Measurements from ENCODE around the gene PPP2R5C. TPM values are rescaled to one million over a fixed set of nuclear protein-coding genes. Genes with fewer than 3 reads are reported as not detected.
A peak's percentile ranks its signal among the peaks of the same experiment; 100 is the strongest.
"Not testable (repeated sequence)": the region's sequence is repeated elsewhere in the genome, so short reads cannot be mapped to it uniquely, and the experiment has no call there.

The PPP2R5C gene
- total RNA-seq, result 202 TPM
- long read RNA-seq, full-length matches to known transcripts, result 46 of 137 reads
- long read RNA-seq, partial matches to known transcripts, result 51 of 137 reads
- long read RNA-seq, other reads (novel, unspliced or antisense), result 40 of 137 reads

DNA sequence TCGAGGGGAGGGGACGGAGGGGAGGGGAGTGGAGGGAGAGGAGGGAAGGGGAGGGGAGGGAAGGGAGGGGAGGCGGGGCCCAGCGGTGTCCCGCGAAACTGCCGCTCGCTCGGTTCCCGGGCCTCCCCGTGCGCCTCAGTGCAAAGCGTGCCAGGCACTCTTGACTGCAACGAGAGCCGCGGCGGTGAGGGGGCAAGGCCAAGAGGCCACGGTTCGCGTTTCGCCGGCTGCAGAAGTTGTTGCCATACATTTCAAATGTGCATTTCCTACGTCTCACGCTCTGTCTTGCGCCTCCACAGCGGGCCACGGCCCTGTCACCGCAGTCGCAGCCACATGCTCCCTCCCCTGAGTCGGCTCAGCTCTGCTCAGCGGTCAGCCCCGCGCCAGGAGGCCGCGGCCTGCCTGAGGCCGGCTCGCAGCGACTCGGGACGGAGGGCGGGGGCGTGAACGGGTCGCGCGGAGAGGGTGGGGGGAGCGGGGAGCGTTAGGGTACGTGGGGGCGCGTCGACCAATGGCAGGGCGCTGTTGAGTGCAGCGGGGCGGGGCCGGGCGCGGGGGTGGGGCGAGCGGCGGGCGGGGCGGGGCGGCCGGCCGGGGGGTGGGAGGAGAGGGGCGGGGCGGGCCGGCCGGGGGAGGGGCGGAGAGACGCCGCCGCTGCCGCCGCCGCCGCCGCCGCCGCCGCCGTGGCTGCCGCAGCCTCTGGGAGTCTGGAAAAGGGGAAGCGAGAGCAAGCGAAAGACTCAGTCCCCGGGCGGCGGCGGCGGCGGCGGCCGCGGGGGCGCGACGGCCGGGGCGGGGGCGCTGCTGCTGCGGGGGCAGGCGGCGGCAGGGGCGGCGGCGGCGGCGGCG, at the start of gene PPP2R5C:
PPP2R5C (plus strand) TSS at position 678 of the 849 bp plus-strand sequence. CDS start 185 bp downstream, outside the sequence.
- DNase-seq (ENCODE audit: low spot score), result peak; percentile 97
- intact Hi-C loops (cut with DNase I), result loop anchor here (5.0 kb wide), 2 partner anchors 54 to 201 kb away; partner anchors contain the start of gene DYNC1H1

DNA sequence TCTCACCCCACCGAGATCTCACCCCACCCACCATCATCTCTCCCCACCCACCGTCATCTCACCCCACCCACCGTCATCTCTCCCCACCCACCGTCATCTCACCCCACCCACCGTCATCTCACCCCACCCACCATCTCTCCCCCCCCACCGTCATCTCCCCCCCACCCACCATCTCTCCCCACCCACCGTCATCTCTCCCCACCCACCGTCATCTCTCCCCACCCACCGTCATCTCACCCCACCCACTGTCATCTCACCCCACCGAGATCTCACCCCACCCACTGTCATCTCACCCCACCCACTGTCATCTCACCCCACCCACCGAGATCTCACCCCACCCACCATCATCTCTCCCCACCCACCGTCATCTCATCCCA, 49.7 kb upstream of the PPP2R5C start:
- intact Hi-C loops (cut with DNase I); DNase-seq (ENCODE audit: low spot score): not testable (repeated sequence)

DNA sequence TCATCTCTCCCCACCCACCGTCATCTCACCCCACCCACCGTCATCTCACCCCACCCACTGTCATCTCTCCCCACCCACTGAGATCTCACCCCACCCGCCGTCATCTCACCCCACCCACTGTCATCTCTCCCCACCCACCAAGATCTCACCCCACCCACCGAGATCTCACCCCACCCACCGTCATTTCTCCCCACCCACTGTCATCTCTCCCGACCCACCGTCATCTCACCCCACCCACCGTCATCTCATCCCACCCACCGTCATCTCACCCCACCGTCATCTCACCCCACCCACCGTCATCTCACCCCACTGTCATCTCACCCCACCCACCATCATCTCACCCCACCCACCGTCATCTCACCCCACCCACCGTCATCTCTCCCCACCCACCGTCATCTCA, 49.2 kb upstream of the PPP2R5C start:
- DNase-seq (ENCODE audit: low spot score); intact Hi-C loops (cut with DNase I): not testable (repeated sequence)

DNA sequence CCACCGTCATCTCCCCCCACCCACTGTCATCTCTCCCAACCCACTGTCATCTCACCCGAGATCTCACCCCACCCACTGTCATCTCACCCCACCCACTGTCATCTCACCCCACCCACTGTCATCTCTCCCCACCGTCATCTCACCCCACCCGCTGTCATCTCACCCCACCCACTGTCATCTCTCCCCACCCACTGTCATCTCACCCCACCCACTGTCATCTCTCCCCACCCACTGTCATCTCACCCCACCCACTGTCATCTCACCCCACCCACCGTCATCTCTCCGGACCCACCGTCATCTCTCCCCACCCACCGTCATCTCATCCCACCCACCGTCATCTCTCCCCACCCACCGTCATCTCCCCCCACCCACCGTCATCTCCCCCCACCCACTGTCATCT, 48.4 kb upstream of the PPP2R5C start:
- DNase-seq (ENCODE audit: low spot score); intact Hi-C loops (cut with DNase I): not testable (repeated sequence)

DNA sequence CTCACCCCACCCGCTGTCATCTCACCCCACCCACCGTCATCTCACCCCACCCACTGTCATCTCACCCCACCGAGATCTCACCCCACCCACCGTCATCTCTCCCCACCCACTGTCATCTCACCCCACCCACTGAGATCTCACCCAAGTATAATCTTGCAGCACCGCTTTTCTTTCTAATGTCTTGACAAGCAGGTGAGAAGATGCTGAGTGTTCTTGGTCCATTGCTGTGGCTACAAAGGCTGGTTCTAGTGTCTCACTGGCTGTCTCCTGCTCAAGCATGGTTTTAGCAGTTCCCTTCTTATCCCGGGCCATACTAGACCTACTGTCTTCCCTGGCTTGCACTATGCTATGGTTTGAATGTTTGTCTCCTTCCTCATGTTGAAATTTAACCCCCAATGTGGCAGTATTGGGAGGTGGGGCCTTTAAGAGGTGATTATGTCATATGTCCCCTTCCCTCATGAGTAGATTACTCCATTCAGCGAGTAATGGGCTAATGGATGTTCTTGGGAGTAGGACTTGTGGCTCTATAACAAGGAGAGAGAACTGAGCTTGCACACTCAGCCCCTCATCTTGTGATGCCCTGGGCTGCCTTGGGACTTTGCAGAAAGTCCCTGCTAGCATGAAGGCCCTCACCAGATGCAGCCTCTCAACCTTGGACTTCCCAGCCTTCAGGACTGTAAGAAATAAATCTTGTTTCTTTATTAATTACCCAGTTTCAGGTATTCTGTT, 47.7 kb upstream of the PPP2R5C start:
- intact Hi-C loops (cut with DNase I), result no loop called here

DNA sequence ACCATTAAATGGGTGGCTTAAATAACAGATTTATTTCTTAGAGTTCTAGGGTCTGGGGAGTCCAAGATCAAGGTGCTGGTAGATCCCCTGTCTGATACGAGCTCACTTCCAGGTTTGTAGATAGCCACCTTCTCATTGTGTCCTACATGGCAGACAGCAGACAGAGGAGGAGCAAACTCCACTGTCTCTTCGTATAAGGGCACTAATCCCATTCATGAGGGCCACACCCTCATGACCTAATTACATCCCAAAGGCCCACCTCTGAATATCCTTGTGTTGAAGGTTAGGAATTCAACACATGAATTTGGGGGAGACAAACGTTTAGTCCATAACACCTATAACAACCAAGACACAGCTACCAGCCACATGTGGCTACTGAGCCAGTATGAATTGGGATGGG, 47.1 kb upstream of the PPP2R5C start:
- DNase-seq (ENCODE audit: low spot score), result no peak
- intact Hi-C loops (cut with DNase I), result no loop called here

More for the DNA sequence above, 47.7 kb upstream of the PPP2R5C start:
- DNase-seq (ENCODE audit: low spot score), result no peak

DNA sequence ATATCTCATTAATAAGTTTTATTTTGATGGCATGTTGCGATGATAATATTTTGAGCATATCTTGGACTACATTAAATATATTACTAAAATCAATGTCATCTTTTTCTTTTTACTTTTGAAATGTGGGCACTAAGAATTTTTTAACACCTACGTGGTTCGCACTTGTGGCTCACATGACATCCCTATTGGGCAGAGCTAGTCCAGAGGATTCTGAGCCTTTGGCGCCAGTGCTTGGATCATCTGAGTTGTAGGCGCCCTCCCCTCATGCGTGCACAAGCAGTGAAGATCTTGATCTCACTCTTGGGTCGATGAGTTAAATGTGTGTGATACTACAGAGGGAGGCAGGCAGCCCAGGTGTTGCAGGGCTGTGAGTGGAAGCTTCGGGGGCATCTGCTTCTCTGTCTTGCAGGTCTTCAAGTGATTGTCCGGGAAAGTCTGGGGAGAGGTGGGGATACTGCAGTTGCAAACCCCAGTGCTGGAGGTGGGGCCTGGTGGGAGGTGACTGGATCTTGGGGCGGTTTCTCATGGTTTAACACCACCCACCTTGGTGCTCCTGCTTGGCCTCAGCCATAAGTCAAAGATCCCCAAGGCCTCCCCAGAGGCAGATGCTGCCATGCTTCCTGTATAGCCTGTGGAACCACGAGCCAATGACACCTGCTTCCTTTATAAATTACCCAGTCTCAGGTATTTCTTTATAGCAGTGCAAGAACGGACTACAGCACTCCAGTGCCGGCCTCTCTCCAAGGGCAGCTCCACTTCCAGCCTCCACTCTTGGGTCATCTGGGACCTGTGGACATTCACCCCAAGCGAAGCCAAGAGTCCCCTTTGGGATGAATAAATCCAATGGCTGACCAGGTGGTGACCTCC, 46.1 kb upstream of the PPP2R5C start:
- no peak for DNase-seq (ENCODE audit: low spot score)
- intact Hi-C loops (cut with DNase I), result no loop called here

DNA sequence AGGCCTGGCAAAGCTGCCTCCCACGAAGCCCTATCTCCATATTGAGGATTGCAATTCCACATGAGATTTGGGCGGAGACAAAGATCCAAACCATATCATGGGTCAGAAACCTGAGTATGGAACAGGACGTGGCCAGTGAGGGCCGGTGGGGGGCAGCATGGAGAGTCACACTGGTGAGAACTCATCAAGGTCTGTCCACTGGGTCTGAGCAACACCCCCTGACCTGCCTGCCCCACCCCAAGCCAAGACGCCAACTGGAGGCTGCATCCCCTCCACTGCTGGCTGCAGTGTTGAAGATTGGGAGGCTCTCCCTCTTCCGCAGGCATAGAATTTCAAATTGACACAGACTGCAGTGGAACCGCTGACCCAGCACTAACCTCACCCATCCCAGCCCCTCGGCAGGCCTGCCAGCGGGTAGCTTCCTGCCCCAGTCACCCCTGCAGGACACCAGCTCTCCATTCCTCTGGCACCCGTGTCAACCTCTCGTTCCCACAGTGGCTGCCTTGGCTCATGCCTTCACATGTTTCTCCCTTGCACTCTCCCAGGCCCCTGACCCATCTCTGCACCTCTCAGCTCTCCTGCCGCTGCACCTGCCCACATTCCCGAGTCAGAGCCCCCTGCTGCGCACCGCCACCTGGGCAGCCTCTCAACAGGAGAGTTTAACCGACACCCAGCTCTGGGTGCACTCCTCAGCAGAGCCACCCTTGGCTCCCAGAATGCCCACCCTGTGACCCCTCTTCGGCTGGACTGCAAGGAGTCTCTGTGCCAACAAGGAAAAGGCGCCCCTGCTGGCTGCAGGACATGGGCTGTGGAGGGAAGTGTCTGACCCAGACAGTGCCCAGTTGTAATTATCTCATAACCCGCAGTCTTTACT, 45.2 kb upstream of the PPP2R5C start:
- intact Hi-C loops (cut with DNase I), result no loop called here
- DNase-seq (ENCODE audit: low spot score), result no peak

DNA sequence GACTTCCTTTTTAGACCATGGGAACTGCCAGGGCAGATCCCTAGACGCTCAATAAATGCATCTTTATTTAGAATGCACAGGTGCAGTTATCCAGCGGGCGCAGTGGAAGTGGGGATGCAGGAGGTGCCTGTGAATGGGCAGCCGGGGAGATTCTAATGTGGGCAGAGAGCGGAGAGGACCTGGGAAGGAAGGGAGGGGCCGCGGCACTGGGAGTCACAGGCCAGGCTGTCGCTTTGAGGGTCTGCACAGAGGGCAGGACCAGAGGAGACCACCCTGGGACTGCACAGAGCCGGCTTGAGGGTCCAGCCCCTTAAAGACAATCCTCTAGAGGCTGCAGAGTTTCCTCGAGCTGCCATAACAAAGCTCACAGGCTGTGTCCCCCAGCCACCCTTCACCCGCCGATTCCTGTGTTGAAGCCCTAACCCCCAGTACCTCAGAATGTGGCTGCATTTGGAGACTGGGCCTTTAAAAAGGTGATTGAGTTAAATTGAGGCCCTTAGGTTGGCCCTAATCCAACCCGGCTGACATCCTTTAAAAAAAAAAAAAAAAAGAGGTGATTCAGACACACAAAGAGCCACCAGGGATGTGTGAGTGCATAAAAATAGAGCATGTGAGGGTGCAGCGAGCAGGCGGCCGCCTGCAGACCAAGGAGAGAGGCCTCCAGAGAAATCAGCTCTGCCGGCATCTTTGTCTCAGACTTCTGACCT, 44.4 kb upstream of the PPP2R5C start:
- intact Hi-C loops (cut with DNase I), result no loop called here
- no peak for DNase-seq (ENCODE audit: low spot score)

DNA sequence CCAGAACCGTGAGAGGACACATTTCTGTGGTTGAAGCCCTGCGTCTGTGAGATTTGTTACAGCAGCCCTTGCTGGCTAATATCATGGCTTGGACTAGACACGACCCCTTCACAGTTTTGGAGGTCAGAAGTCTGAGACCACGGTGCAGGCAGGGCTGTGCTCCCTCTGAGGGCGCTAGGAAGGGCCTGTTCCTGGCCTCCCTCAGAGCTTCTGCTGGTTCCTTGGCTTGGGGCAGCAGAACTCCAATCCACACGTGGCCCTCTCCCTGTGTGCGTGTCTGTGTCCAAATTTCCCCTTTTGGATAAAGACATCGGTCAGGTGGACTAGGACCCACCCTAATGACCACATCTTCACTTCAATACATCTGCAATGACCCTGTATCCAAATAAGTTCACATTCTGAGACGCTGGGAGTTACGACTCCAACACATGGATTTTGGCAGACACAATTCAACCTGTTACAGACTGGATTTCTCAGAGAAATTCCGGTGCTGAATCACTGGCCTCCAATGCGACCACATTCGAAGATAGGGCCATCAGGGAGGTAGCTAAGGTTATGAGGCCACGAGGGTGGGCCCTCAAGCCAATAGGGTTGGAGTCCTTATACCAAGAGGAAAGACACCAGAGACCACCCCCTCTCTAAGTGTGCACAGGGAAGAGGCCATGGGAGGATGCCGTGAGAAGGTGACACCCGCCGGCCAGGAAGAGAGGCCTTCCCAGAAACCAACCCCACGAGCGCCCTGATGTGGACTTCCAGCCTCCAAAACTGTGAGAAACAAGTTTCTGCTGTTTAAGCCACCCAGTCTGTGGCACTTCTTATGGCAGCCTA, 43.6 kb upstream of the PPP2R5C start:
- no peak for DNase-seq (ENCODE audit: low spot score)
- intact Hi-C loops (cut with DNase I), result no loop called here

DNA sequence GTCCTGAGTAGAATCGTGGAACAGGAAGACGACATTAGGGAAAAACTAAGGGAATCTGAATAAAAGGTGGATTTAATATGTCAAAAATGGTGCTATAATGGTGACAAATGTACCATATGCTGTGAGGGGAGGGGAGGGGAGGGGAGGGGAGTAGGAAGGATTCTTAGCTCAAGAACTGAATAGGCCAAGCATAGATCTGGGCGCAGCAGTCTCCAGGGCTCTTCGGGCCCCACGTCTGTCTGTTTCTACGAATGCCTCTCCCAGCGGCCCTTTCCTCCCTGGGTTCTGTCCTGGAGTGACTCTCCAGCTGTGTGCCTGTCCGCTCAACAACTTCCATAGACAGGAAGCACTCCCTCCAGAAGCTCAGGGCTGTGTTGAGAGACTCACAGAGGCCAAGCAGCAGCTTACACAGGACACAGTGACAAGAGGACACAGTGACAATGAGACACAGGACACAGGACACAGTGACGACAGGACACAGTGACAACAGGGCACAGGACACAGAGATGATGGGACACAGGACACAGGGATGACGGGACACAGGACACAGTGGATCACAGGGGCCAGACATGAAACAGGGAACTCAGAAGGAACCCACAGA, 42.4 kb upstream of the PPP2R5C start:
- intact Hi-C loops (cut with DNase I), result no loop called here
- DNase-seq (ENCODE audit: low spot score), result no peak

DNA sequence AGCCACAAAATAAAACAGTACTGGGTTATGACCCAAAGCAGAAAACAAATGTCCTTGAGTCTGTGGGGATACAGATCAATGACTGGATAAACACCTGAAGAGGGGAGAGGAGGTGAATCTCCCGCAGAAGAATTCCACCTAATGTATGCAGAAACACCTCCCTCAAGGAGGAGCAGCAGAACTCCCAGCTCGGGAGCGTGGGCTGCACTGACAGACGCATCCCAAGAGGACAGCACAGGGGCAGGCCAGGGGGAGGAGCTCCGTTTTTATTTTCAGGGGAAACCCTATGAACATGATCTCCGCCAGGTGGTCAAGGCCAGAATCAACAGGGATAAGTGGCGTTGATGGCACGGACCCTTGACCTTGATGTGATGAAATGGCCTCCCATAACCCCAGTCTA, 41.8 kb upstream of the PPP2R5C start:
- intact Hi-C loops (cut with DNase I), result no loop called here
- no peak for DNase-seq (ENCODE audit: low spot score)

DNA sequence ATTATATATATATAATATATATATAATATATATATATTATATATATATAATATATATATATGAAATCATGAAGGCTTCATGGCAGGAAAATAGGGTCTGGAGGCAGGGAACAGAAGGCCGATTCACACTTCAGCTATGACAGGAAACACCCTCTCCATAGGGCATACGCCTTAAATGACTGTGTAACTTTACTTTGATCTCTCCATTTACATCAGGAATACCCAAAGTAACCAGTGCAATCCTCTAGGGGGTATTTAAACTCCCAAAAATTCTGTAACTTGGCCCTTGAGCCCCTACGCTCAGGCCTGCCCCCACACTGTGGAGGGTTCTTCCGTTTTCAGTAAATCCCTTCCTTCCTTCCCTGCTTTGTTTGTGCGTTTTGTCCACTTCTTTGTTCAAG, 40.4 kb upstream of the PPP2R5C start:
- intact Hi-C loops (cut with DNase I), result no loop called here

DNA sequence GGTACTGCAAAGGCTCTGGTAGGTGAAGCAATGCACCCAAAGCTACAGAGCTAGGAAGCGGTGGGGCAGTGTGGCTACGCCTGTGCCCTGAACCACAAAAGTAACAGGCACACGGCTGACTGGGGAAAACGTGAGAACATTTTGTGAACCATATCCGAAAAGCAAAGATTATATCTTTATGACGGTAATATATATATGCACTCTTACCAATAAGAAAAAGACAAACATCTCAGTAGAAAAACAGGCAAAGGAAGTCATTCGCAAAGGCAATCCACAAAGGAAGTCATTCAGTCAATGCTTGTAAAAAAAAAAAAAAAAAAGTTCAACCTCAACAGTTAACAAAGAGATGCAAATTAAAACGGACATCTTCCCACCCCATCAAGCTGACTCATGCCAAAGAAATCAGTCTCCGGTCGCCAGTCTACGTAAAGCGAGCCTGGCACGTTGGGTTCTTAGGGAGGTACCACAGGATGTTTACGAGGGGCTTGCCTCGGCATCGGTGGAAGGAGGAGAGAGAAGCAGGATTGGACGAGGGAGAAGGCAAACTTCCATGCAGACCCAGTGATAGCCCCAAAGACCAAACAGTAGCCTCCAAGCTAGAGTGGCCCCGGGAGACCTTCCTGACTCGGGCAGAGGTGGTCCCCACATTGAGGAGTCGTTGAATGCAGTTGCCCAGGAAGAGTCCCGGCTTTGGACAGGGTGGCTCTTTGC, 39.4 kb upstream of the PPP2R5C start:
- no peak for DNase-seq (ENCODE audit: low spot score)
- intact Hi-C loops (cut with DNase I), result no loop called here

More for the DNA sequence above, 40.4 kb upstream of the PPP2R5C start:
- no peak for DNase-seq (ENCODE audit: low spot score)

DNA sequence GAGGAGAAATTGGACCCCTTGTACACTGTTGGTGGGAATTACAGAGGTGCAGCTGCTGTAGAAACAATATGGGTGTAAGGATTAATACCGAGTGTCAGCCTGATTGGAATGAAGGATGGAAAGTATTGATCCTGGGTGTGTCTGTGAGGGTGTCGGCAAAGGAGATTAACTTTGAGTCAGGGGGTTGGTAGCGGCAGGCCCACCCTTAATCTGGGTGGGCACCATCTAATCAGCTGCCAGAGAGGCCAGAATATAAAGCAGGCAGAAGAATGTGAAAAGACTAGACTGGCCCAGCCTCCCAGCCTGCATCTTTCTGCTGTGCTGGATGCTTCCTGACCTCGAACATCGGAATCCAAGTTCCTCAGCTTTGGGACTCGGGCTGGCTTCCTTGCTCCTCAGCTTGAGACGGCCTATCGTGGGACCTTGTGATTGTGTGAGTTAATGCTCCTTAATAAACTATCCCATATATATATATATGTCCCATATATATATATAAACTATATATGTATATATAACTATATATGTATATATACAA, 38.4 kb upstream of the PPP2R5C start:
- intact Hi-C loops (cut with DNase I), result no loop called here
- DNase-seq (ENCODE audit: low spot score), result no peak

DNA sequence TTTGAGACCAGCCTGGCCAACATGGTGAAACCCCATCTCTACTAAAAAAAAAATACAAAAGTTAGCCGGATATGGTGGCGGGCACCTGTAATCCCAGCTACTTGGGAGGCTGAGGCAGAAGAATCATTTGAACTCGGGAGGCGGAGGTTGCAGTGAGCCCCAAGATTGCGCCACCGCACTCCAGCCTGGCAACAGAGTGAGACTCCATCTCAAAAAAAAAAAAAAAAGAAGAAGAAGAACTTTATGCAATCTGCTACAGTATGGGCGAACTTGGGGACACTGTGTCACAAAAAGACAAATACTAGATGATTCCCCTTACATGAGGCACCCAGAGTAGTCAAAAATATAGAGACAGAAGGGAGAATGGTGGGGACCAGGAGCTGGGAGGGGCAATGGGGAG, 35.9 kb upstream of the PPP2R5C start:
- intact Hi-C loops (cut with DNase I); DNase-seq (ENCODE audit: low spot score): not testable (repeated sequence)
